T47D (cell line): Measurements from ENCODE around the gene CLIC6.
"Not testable (repeated sequence)": the region's sequence is repeated elsewhere in the genome, so short reads cannot be mapped to it uniquely, and the experiment has no call there.

Experiments used
- DNase-seq, 2 experiments: peaks; one replicate each; pipeline versions ENCODE4 v3.0.0 to v3.0.0-alpha.2; 2011 to 2012; ENCODE audit warnings: low read depth in 1 of 2, low spot score in 1 of 2
- JUND ChIP-seq: IDR thresholded peaks from 2 replicates; pipeline ENCODE4 v1.6.1; 2012; ENCODE audit warnings: low read depth
- in situ Hi-C: cut with HindIII; loops from 2 replicates; pipeline ENCODE4 v1.10.0; 2016; ENCODE audit warnings: low sequenced_read_pairs, low pct_unique_long_range_greater_than_20kb

CLIC6 gene

DNA sequence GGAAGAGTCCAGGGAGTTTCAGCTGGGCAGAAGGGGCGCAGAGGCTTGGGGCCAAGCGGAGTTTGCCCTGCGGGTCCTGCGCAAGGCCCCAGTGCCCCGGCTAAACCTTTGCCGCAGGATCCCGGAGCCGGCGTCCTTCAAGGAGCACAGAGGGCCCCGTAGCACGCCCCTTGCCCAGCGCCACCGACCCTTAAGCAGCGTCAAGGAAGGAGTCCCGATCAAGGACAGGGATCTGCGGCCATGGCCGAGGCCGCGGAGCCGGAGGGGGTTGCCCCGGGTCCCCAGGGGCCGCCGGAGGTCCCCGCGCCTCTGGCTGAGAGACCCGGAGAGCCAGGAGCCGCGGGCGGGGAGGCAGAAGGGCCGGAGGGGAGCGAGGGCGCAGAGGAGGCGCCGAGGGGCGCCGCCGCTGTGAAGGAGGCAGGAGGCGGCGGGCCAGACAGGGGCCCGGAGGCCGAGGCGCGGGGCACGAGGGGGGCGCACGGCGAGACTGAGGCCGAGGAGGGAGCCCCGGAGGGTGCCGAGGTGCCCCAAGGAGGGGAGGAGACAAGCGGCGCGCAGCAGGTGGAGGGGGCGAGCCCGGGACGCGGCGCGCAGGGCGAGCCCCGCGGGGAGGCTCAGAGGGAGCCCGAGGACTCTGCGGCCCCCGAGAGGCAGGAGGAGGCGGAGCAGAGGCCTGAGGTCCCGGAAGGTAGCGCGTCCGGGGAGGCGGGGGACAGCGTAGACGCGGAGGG is 520 bp downstream of the CLIC6 start:
- peak; percentile 46 for DNase-seq
- no peak for TF ChIP-seq JUND
- in situ Hi-C loops, result loop anchor here (25.0 kb wide), 1 partner anchor 118 kb away; no protein-coding TSS in a partner anchor

DNA sequence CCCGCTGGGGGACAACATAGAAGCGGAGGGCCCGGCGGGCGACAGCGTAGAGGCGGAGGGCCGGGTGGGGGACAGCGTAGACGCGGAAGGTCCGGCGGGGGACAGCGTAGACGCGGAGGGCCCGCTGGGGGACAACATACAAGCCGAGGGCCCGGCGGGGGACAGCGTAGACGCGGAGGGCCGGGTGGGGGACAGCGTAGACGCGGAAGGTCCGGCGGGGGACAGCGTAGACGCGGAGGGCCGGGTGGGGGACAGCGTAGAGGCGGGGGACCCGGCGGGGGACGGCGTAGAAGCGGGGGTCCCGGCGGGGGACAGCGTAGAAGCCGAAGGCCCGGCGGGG is 1.1 kb downstream of the CLIC6 start:
- in situ Hi-C loops, result loop anchor here (25.0 kb wide), 1 partner anchor 117 kb away; no protein-coding TSS in a partner anchor
- DNase-seq, result not testable (repeated sequence)

DNA sequence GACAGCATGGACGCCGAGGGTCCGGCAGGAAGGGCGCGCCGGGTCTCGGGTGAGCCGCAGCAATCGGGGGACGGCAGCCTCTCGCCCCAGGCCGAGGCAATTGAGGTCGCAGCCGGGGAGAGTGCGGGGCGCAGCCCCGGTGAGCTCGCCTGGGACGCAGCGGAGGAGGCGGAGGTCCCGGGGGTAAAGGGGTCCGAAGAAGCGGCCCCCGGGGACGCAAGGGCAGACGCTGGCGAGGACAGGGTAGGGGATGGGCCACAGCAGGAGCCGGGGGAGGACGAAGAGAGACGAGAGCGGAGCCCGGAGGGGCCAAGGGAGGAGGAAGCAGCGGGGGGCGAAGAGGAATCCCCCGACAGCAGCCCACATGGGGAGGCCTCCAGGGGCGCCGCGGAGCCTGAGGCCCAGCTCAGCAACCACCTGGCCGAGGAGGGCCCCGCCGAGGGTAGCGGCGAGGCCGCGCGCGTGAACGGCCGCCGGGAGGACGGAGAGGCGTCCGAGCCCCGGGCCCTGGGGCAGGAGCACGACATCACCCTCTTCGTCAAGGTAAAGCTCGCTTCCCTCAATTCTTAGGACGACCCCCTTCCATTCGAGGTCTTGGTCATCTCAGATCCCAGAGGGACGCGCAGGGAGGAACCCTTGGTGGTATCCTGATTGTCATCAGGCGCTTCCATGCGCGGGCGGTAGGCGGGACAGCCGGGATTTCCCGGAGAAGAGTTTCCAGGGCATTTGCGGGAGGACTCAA is 1.6 kb downstream of the CLIC6 start:
- TF ChIP-seq JUND, result no peak
- in situ Hi-C loops, result loop anchor here (25.0 kb wide), 1 partner anchor 117 kb away; no protein-coding TSS in a partner anchor
- DNase-seq, result peak in 1 of 2 experiments; percentile 25

DNA sequence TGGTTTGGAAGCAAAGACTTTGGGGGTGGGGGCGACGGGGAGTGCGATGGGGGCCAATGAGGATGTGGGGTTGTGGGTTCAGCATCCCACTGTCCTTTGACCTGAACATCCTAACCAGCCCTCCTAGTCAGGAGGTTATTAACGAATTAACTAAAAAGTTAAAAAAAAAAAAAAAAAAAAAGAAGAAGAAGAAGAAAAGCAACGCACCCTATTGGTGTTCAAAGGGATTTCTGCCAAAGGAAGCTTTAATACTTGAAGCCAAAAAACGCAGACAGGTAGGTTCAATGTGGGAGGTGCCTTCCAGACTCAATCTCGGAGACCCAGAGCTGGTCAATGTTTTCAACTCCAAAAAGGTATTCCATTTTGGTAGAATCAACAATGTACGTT is 2.2 kb downstream of the CLIC6 start:
- TF ChIP-seq JUND, result no peak
- DNase-seq, result peak in 1 of 2 experiments; percentile 40
- in situ Hi-C loops, result loop anchor here (25.0 kb wide), 1 partner anchor 116 kb away; no protein-coding TSS in a partner anchor

DNA sequence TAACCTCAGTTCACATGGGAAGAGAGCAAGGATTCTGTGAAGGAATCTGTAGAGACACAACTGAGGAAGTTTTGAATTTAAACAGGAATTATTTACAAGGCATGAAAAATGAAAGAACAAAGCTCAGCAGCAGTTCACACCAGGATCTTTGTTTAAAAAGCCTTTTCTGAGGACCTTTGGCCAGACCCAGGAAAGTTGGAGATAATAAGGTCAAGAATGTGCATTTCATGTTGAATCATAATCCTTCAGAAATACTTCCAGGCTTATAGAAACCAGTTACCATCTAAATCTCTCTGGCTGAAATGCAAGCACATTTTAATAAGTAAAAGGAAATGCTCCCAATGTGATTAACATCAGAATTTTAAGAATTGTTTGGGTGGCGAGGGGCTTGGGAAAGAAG is 2.7 kb downstream of the CLIC6 start:
- no peak for TF ChIP-seq JUND
- in situ Hi-C loops, result loop anchor here (25.0 kb wide), 1 partner anchor 116 kb away; no protein-coding TSS in a partner anchor
- DNase-seq, result no peak

DNA sequence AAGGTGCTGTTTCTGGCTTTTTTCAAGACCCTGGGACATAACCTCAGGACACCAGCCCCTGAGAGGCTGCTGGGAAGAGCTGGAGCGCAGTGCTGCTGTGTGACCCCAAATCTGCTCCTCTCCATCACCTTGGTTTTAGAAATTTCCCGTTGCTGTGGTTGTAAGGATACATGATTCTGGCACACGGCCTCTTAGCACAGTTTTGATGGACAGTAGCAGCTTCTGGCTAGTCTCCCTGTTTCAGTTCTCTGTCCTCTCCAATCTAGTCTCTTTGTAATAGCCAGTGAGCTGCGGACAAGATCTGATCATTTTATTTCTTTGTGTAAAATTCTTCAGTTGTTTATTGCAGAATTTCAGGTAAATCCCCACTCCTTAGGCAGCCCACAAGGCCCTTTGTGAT is 3.1 kb downstream of the CLIC6 start:
- no peak for DNase-seq
- in situ Hi-C loops, result loop anchor here (25.0 kb wide), 1 partner anchor 115 kb away; no protein-coding TSS in a partner anchor
- TF ChIP-seq JUND, result no peak

DNA sequence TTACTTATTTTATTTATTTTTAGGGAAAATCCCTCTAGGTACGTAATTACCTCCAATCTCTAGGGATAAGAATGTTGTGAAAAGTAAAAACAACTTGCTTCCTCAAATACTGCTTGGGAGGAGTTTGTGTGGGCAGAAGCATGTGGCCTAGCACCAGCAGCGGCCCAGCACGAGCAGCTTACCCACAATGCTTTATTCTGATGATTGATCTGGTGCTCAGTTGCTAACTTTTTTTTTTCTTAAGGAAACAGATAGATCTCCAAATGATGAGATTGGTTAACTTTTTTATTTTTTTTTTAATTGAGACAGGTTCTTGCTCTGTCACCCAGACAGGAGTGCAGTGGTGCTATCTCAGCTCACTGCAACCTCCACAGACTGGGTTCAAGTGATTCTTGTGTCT is 4.2 kb downstream of the CLIC6 start:
- TF ChIP-seq JUND, result no peak
- DNase-seq, result no peak
- in situ Hi-C loops, result loop anchor here (25.0 kb wide), 1 partner anchor 114 kb away; no protein-coding TSS in a partner anchor

DNA sequence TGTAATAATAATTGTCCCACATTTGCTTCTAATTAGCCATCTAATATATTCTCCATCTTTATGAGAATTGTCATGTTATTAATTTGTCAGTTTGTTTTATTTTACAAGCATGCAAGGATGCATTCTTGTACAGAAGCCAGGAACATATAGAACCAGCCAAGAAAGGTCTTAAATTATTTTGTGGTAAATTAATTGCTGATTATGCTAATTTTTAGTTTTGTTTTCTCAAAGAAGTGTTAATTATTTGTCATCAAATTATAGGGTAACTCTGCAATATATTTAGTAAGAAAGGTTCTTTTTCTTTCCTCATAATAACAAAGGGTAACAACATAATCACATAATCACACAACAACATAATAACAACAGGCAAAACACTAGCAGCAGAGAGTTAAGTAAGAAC is 5.7 kb downstream of the CLIC6 start:
- in situ Hi-C loops, result loop anchor here (25.0 kb wide), 1 partner anchor 113 kb away; no protein-coding TSS in a partner anchor
- TF ChIP-seq JUND, result no peak
- no peak for DNase-seq

DNA sequence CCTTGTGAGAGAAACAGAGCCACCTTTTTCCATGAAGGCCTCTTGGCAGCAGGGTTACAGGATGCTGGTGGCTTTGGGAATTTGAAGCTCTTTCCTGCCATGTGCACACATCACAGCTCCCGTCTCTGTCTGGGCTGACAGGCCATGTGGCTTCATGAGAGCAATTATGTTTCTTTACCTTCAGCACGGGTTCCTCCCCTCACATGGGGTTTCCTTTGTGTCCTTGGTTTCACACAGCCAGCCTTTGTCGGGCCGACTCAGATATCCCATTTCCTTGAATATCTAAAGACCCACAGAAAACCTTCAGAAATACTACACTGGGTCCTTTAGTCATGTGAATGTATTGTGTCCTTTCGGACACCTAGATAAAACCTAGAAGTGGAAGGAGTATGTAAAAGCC is 7.1 kb downstream of the CLIC6 start:
- TF ChIP-seq JUND, result no peak
- in situ Hi-C loops, result no loop called here
- no peak for DNase-seq

DNA sequence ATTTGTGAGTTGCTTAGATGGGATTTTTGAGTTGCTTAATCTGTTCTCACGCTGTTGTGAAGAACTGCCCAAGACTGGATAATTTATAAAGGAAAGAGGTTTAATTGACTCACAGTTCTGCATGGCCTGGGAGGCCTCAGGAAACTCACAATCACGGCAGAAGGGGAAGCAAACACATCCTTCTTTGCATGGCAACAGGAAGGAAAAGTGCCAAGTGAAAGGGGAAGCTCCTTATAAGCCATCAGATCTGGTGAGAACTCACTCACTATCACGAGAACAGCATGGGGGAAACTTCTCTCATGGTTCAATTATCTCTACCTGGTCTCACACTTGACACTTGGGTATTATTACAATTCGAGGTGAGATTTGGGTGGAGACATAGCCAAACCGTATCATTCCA is 10.3 kb downstream of the CLIC6 start:
- in situ Hi-C loops, result no loop called here
- DNase-seq, result no peak
- TF ChIP-seq JUND, result no peak

DNA sequence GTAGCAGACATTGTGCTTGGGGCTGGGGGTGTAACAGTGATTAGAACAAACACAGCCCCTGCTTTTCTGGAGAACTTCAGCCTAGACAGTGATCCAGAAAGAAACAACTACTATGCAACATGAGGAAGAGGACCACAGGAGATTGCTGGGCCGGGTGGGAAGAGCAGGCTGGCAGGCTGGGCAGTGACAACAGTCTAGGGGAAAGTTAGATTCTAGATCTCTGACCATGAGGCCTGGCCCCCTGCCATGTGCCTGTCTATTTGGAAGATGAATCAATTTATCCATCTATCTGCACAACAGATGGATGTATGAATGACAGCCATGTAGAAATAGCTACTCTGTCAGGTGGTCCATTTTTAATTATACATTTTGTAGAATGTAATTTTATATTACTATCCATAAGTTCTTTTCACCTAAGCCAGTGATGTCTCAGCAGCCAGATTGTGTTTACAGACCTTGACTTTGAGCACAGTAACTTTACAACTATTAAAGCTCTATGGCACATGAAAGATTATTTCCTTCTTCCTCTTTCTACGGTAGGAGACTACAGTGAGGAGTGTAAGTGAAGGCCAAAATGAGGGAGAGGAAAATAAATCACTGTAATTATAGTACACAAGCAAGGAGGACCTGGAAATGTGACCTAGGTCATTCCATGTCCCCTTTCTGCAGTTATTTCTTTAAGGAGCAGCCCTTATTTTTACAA is 15.5 kb downstream of the CLIC6 start:
- in situ Hi-C loops, result no loop called here
- TF ChIP-seq JUND, result no peak
- no peak for DNase-seq

DNA sequence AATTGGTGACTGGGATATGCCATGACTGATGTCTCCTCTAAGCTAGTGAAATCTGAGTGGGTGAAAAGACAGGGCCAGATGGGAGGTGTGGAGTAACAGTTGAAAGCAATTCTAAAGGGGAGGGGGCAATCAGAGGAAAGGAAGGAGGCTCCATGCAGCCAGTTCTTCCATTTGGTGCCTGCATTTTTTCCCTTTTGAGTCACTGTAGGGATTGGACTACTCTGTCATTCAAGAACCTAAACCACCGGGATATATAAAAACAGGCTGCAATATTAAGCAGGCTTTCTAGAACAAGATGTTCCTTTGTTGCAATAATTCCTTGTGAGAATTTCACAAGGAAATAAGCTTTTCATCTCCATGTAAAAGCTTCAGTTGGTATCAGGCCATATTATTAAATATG is 18.3 kb downstream of the CLIC6 start:
- in situ Hi-C loops, result no loop called here
- DNase-seq, result no peak
- TF ChIP-seq JUND, result no peak

DNA sequence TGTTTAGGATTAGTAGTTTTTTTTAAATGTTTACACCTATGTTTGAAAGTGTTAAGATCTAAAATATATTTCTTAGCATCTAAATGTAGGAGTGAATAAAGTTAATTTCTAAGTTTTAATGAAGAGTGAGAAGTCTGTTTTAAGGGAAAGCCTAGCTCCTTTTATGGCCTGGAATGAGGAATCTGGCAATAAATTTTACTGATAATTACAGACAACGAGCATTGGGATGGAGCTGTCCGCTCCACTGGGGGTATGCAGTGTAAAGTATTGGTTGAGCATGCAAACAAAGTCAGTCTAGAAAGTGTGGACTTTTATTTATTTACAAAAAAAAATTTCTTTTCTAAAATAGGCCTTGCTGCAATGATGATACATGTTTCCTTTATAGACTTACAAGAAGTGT is 19.0 kb downstream of the CLIC6 start:
- no peak for DNase-seq
- no peak for TF ChIP-seq JUND
- in situ Hi-C loops, result no loop called here
